SK-N-DZ (cell line): ENCODE measurements around the gene LRP10.
"Not testable (repeated sequence)": the region's sequence is repeated elsewhere in the genome, so short reads cannot be mapped to it uniquely, and the experiment has no call there.

Experiments
- DNase-seq: peaks from one replicate; pipeline ENCODE4 v3.0.0-alpha.2; 2015; ENCODE audit warnings: low spot score

The LRP10 gene

GRCh38 chr14:22860377-22860776, 11.2 kb upstream of the LRP10 start:
- DNase-seq: not testable (repeated sequence)

- DNase-seq: no peak
Measured at GRCh38 chr14:22861651-22862050, 9.9 kb upstream of the LRP10 start.

GRCh38 chr14:22864979-22865378, 6.6 kb upstream of the LRP10 start:
- no peak for DNase-seq

GRCh38 chr14:22865424-22866405, 5.8 kb upstream of the LRP10 start:
- no peak for DNase-seq

- DNase-seq: no peak
Measured at GRCh38 chr14:22866874-22867273, 4.7 kb upstream of the LRP10 start.

- DNase-seq: no peak
Measured at GRCh38 chr14:22870811-22871223, 723 bp upstream of the LRP10 start.

GRCh38 chr14:22872033-22872832, 693 bp downstream of the LRP10 start:
- peak; percentile 78 for DNase-seq

- no peak for DNase-seq
Measured at GRCh38 chr14:22872833-22873520, 1.4 kb downstream of the LRP10 start.

- no peak for DNase-seq
Measured at GRCh38 chr14:22875003-22875747, 3.6 kb downstream of the LRP10 start.

GRCh38 chr14:22875748-22876319, 4.3 kb downstream of the LRP10 start:
- DNase-seq: no peak

GRCh38 chr14:22877000-22877501, 5.5 kb downstream of the LRP10 start:
- DNase-seq: no peak

- DNase-seq: no peak
Measured at GRCh38 chr14:22878271-22879246, 7.0 kb downstream of the LRP10 start.

- no peak for DNase-seq
Measured at GRCh38 chr14:22882064-22882463, 10.5 kb downstream of the LRP10 start.

- DNase-seq: peak; percentile 73
Measured at GRCh38 chr14:22882529-22883172, 11.1 kb downstream of the LRP10 start.

GRCh38 chr14:22883173-22883976, 11.8 kb downstream of the LRP10 start, which contains the start of gene REM2:
TSS of gene REM2 (plus strand) at chr14:22883222. CDS start at chr14:22883288, 66 bp downstream.
- DNase-seq: peak; percentile 45

GRCh38 chr14:22884076-22884737, 12.7 kb downstream of the LRP10 start:
- no peak for DNase-seq
